ENCODE results near the gene ANTXR1.

Gene ANTXR1

GRCh38 chr2:69046221-69046662 lies 33.3 kb downstream of the ANTXR1 start:
- TF ChIP-seq EZH2 (IDR thresholded peaks at IDR 0.05; ENCODE audit: borderline replicate concordance, low read depth, low read length, severe bottlenecking) (no peak), CTCF (IDR thresholded peaks at IDR 0.05; ENCODE audit: borderline replicate concordance, extremely low read depth, low read length, poor library complexity, severe bottlenecking) (no peak)
- H3K4me2 ChIP-seq (ENCODE audit: insufficient read depth, low read length), result no peak overlapping the region

GRCh38 chr2:69047625-69048145 lies 34.7 kb downstream of the ANTXR1 start:
- DNase-seq, result no peak

More at GRCh38 chr2:69046221-69046662, 33.3 kb downstream of the ANTXR1 start:
- DNase-seq, result no peak
- H2AFZ ChIP-seq (ENCODE audit: low read depth, low read length), result no peak overlapping the region
- H3K9ac ChIP-seq (ENCODE audit: low read depth, low read length), result no peak overlapping the region
- H3K27me3 ChIP-seq (ENCODE audit: insufficient read depth, low read length, poor library complexity), result no peaks in the 10 kb centered on the region
- no peak for ATAC-seq (ENCODE audit: insufficient read depth, low read depth)
- no peaks in the 10 kb centered on the region for H3K79me2 ChIP-seq (ENCODE audit: insufficient read depth, low read length)
- H4K20me1 ChIP-seq (ENCODE audit: insufficient read depth, low read length), result no peaks in the 10 kb centered on the region
- no peaks in the 10 kb centered on the region for H3K9me3 ChIP-seq (ENCODE audit: insufficient read depth, low read length, severe bottlenecking)
- H3K4me3 ChIP-seq (ENCODE audit: low read depth in 1 of 2, low read length in 2 of 2), result no peak overlapping the region
- no peaks in the 10 kb centered on the region for H3K4me1 ChIP-seq (ENCODE audit: insufficient read depth, low read length)
- peaks cover 48% of the 10 kb centered on the region for H3K36me3 ChIP-seq (ENCODE audit: insufficient read depth, low read length)
- no peak overlapping the region for H3K27ac ChIP-seq (ENCODE audit: low read length)

GRCh38 chr2:69050802-69051201 lies 37.8 kb downstream of the ANTXR1 start:
- H3K27ac ChIP-seq (ENCODE audit: low read length), result no peak overlapping the region

More at GRCh38 chr2:69047625-69048145, 34.7 kb downstream of the ANTXR1 start:
- H3K4me3 ChIP-seq (ENCODE audit: low read depth in 1 of 2, low read length in 2 of 2), result no peak overlapping the region
- no peak overlapping the region for H3K27ac ChIP-seq (ENCODE audit: low read length)
- ATAC-seq (ENCODE audit: insufficient read depth, low read depth), result no peak
- H3K9ac ChIP-seq (ENCODE audit: low read depth, low read length), result no peak overlapping the region
- no peaks in the 10 kb centered on the region for H3K27me3 ChIP-seq (ENCODE audit: insufficient read depth, low read length, poor library complexity)
- no peaks in the 10 kb centered on the region for H3K9me3 ChIP-seq (ENCODE audit: insufficient read depth, low read length, severe bottlenecking)
- H3K79me2 ChIP-seq (ENCODE audit: insufficient read depth, low read length), result no peaks in the 10 kb centered on the region
- no peak overlapping the region for H2AFZ ChIP-seq (ENCODE audit: low read depth, low read length)
- peaks cover 34% of the 10 kb centered on the region for H3K36me3 ChIP-seq (ENCODE audit: insufficient read depth, low read length)
- no peak overlapping the region for H3K4me2 ChIP-seq (ENCODE audit: insufficient read depth, low read length)
- no peaks in the 10 kb centered on the region for H3K4me1 ChIP-seq (ENCODE audit: insufficient read depth, low read length)
- H4K20me1 ChIP-seq (ENCODE audit: insufficient read depth, low read length), result no peaks in the 10 kb centered on the region
- no peak for TF ChIP-seq EZH2 (IDR thresholded peaks at IDR 0.05; ENCODE audit: borderline replicate concordance, low read depth, low read length, severe bottlenecking)

More at GRCh38 chr2:69050802-69051201, 37.8 kb downstream of the ANTXR1 start:
- Histone ChIP-seq H3K36me3 (ENCODE audit: insufficient read depth, low read length) (peaks cover 6% of the 10 kb centered on the region; the same call in 1 of the 2 replicates), H3K4me2 (ENCODE audit: insufficient read depth, low read length) (no peak overlapping the region), H2AFZ (ENCODE audit: low read depth, low read length) (no peak overlapping the region), H3K79me2 (ENCODE audit: insufficient read depth, low read length) (no peaks in the 10 kb centered on the region), H3K9me3 (ENCODE audit: insufficient read depth, low read length, severe bottlenecking) (no peaks in the 10 kb centered on the region), H3K4me3 (ENCODE audit: low read depth in 1 of 2, low read length in 2 of 2) (no peak overlapping the region), H3K4me1 (ENCODE audit: insufficient read depth, low read length) (no peaks in the 10 kb centered on the region), H4K20me1 (ENCODE audit: insufficient read depth, low read length) (no peaks in the 10 kb centered on the region), H3K27me3 (ENCODE audit: insufficient read depth, low read length, poor library complexity) (no peaks in the 10 kb centered on the region), H3K9ac (ENCODE audit: low read depth, low read length) (no peak overlapping the region)
- DNase-seq (no peak), ATAC-seq (ENCODE audit: insufficient read depth, low read depth) (no peak)
- TF ChIP-seq EZH2 (IDR thresholded peaks at IDR 0.05; ENCODE audit: borderline replicate concordance, low read depth, low read length, severe bottlenecking) (no peak), CTCF (IDR thresholded peaks at IDR 0.05; ENCODE audit: borderline replicate concordance, extremely low read depth, low read length, poor library complexity, severe bottlenecking) (no peak)

Measured in DND-41 (cell line).